ENCODE results near the gene DDX1.

DNA sequence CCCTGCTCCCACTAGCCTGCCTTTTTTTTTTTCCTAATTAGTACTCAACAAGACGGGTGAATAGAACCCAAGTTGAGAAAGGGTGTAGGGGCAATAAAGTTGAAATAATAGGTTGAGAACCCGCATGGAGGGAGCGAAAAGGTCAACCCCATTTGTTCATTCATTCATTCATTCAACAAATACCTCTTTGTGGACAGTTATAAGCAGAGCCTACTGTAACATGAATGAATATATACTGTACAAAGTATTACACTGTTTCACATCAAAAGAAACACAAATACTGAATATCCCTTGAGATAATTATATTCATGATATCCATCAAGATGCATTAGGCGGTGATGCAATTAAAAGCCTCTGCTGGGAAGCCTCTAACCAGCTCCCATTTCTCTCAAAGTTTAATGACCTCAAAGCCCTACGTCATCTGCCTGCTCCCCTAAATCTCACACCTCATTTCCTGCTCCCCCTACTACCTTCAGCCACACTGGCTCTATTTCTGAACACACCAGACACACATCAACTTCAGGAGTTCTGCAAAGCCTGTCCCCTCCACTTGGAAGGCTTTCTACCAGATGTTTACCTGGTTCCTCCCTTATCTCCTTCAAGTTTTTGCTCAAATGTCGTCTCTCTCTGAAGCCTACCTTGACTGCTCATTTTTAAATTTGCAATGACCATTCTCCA, 29.2 kb upstream of the DDX1 start:
- TF ChIP-seq, protein P1, sequence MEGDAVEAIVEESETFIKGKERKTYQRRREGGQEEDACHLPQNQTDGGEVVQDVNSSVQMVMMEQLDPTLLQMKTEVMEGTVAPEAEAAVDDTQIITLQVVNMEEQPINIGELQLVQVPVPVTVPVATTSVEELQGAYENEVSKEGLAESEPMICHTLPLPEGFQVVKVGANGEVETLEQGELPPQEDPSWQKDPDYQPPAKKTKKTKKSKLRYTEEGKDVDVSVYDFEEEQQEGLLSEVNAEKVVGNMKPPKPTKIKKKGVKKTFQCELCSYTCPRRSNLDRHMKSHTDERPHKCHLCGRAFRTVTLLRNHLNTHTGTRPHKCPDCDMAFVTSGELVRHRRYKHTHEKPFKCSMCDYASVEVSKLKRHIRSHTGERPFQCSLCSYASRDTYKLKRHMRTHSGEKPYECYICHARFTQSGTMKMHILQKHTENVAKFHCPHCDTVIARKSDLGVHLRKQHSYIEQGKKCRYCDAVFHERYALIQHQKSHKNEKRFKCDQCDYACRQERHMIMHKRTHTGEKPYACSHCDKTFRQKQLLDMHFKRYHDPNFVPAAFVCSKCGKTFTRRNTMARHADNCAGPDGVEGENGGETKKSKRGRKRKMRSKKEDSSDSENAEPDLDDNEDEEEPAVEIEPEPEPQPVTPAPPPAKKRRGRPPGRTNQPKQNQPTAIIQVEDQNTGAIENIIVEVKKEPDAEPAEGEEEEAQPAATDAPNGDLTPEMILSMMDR (IDR thresholded peaks at IDR 0.05): no peak
- no peak for TF ChIP-seq POLR2A (IDR thresholded peaks at IDR 0.05)
